Measurements from ENCODE around the gene PHF21B.

The PHF21B gene

DNA sequence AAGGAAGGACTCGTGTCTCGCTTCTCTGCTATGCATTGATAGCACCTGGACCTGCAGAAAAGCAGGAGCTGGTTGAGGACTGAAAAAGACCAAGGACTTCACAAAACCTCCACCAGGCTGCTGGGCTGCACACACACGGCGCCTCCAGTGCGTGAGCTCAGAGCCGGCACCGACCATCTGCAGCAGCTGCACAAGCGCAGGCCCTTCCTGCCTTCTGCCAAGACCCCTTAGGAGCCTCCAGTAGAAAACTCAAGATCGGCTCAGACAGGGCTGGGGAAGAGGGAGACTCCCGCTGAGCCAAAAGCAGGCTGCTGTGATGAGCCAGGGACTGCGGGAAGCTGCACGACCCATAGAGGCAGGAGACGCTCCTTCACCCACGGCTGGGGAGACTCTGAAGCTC, 70.9 kb downstream of the PHF21B start:
- no peak for DNase-seq (ENCODE audit: extremely low read depth in 1 of 2, low read depth in 1 of 2)

DNA sequence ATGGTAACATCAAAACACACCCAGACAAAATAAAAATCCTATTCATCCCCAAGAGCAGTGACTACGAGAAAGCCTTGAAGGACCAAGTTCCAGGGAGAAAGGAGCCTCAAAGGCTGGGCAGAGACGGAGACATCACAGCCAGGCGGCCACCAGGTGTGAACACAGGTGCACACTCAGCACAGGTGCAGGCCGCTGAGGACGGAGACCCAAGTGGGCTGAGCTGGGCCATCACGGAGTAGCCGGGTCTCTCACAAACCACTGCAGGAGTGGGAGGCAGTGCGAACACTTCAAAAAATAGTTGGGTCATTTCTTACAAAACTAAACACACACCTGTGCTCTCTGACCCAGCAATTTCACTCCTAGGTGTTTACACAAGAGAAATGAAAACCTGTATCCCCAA, 72.6 kb downstream of the PHF21B start:
- no peak for DNase-seq (ENCODE audit: extremely low read depth in 1 of 2, low read depth in 1 of 2)

DNA sequence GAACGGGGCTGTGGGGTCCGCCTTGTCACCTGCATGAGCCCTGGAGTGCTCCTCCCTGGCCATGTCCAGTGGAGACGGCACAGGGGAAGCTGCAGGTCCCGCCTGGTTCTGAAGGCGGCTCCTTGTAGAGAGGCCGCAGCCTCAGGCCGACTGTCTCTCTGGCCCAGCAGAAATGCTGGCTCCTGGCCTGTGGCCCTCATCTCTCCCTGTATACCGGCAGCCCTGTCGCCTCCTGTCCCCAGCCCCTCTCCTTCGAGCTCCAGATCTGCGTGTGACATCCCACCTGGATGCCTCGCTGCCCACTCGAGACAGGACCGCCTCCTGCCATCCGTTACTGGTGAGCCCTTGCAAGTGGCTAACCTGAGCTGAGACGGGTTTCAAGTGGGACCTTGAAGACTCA, 73.6 kb downstream of the PHF21B start:
- no peak for DNase-seq (ENCODE audit: extremely low read depth in 1 of 2, low read depth in 1 of 2)

DNA sequence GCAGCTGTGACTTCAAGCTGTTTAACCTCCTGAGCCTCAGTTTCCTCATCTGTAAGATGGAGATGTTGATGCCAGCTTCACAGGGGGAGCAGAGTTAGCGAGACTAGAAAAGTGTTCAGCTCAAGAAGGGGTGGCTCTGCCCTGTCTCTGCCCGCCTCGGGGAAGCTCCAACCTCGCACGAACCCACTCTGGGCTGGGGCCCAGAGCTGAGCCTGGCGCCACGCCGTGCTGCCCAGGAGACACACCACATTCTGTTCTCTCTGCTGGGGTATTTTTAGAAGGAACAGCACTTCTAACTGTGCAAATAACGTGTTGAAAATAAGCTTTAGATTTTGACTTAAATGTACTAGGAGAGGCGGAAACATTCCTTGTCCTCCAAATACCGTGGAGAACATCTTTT, 74.1 kb downstream of the PHF21B start:
- DNase-seq (ENCODE audit: extremely low read depth in 1 of 2, low read depth in 1 of 2) = no peak

DNA sequence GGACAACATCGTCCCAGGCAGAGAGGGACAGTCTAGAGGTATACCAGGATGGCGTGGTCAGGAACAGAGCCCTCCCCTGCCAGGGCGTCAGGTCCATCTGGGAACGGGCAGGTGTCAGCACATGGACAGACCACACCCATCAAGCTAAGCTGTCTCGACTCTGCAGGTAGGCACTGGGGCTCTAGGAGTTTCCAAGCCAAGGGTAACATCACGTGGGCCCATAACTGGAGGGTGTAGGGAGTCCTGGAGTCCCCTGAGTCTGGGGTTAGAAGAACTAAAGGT, 75.4 kb downstream of the PHF21B start:
- DNase-seq (ENCODE audit: extremely low read depth in 1 of 2, low read depth in 1 of 2) = no peak

DNA sequence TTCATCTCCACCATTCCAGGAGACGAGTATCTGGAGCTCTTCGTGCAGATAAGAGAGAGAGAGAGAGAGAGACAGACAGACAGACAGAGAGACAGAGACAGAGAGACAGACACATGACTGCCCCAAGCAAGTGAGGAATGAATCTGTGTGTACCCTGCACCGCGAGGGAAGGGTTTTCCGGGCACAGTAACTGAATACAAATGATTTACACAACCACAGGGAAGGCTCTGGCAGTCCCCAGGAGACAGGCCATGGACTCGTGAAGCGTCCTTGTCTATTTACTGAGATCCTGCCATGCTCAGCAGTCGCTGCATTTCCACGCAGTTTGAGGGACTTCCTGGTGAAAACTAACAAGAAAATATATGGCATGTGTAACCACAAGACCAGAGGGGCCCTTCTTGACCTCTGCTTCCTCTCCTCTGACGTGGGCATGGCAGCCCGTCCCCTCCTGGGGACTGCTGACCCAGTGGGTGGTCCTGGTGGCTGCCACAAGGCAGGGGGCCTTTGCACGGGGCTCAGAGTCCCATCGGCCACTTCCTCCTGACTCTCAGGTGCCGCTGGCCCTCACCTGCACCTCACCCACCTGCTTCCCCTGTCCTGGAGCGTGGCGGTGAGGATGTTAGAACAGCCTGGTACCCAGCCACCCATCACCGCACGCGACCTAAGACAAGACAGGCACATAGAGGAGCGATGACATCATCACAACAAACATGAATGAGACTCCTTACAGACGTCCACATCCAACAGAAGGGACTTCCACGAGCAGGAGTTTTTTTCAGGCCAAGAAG, 75.9 kb downstream of the PHF21B start:
- DNase-seq (ENCODE audit: extremely low read depth in 1 of 2, low read depth in 1 of 2) = no peak

DNA sequence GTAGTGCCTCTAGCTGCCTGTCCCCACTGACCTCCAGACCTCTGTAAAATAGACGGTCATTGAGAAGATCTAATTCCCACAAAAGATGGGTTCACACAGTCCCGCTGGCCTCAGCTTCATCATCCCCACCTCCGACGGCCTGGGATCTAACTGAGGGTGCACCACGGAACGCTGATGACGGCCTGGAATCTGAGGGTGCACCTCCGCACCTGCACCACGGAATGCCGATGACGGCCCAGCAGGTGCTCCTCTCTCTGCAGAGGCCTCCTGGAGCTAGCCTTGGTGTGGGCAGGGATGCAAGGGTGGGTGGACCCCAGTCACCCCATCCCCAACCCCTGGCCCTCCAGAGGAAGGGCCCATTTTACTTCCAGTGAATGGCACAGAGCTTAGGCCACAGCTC, 77.3 kb downstream of the PHF21B start:
- no peak for DNase-seq (ENCODE audit: extremely low read depth in 1 of 2, low read depth in 1 of 2)

DNA sequence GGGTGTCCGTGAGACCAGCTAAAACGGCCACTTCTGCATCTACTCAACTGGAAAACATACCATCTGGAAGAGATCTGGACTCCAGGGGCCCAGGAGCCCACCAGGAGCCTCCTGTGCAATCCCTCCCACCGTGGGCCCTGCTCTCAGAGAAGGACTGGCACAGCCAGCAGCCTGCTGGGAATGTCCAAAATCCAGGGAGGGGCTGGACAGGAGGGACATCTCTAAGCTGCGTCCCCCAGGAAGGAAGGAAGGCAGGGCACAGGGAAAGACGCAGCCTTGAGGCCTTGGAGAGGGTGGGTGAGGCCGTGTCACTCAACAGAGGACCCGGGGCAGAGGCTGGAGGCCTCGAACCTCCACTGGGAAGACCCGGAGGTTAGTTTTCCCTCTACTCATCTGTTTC, 78.0 kb downstream of the PHF21B start:
- DNase-seq (ENCODE audit: extremely low read depth in 1 of 2, low read depth in 1 of 2) = no peak

DNA sequence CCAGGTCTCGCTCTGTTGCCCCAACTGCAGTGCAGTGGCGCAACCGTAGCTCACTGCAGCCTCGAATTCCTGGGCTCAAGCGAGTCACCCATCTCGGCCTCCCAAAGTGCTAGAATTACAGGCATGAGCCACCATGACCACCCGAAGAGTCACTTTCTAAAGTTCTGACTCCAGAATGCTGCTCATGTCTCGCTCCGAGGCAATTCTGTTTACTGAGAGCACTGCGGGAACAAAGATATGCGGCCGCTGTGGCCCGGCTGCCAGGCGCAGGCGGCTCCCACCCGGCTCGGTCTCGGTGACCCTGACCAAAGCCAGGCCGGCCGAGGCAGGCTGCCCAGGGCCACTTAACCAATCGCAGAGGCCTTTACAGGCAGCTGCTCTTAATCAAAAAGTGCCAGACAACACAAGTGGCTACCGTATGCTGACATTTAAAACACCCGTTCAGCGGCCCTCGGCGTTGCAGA, 78.7 kb downstream of the PHF21B start:
- DNase-seq (ENCODE audit: extremely low read depth in 1 of 2, low read depth in 1 of 2) = no peak

DNA sequence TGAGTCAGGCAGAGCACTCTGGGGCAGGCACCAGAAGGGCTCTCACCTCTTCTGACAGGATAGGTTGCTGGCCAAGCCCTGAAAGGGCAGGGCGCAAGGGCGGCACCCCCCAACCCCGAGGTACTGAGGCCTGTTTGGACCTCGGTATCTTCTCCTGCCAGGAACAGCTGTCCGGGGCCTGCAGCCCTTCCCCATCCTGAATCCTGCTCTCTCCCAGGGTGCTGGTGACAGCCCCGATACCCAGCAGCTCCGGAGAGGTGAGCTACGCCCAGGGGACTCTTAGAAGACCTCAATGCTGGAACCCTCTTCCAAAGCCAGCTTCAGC, 79.1 kb downstream of the PHF21B start:
- no peak for DNase-seq (ENCODE audit: extremely low read depth in 1 of 2, low read depth in 1 of 2)

DNA sequence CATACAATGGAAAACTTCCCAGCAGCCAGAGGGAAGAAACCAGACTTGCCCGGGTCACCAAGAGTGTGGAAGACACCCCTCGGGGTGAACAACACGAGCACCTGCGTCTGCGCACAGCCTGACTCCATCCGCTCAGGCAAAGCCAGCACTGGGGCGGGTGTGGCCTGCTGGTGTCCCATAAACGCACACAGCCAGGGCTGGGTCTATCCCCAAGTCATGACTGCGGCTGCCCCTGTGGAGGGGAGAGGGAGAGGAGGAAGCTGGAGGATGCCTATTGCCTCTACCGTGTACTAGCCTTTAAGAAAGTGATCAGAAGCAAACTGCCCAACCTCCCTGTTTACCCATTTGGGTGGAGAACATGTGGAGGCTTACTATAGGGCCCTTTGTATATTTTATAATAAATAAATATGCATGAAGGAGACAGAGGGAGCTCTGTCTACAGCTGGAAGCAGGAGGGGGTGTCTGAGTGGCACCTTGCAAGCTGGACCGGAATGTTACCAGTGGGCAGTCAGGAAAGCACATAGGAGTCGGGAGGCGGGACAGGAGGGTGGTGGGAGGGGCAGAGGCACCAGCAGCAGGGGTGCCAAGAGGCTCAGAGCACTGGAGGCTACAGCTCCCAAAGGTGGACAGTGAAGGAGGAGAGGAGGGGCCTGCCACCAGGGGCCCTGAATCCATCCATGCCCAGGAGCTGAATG, 79.6 kb downstream of the PHF21B start:
- no peak for DNase-seq (ENCODE audit: extremely low read depth in 1 of 2, low read depth in 1 of 2)

DNA sequence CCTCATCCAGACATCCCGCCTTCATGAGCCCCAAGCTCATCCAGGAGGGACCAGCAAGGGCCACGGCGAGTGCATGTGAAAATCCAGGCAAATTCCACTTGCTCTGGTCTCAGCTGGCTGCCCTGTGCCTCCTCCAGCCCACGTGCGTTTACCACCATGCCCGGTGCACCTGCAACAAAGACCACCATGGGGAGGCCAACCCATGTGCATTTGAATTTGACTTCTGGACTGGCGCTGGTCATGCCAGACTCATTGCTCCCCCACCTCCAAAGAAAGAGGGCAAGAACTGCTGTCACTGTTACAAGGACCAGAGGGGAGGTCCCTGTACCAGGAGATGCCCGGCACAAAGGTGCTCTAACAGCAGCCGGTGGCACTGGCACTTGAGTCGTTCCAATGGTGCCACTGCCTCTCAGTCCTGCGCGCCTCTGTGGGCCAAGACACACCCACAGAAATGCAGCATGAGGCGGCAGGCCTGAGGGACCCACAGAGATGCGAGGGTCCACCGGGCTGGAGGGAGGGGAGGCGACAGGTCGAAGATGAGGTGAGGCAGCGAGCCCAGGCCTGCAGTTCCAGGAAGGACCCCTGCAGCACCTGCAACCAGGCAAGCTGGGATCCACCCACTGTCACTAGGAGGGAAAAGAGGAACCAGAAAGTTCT, 80.3 kb downstream of the PHF21B start:
- no peak for DNase-seq (ENCODE audit: extremely low read depth in 1 of 2, low read depth in 1 of 2)

DNA sequence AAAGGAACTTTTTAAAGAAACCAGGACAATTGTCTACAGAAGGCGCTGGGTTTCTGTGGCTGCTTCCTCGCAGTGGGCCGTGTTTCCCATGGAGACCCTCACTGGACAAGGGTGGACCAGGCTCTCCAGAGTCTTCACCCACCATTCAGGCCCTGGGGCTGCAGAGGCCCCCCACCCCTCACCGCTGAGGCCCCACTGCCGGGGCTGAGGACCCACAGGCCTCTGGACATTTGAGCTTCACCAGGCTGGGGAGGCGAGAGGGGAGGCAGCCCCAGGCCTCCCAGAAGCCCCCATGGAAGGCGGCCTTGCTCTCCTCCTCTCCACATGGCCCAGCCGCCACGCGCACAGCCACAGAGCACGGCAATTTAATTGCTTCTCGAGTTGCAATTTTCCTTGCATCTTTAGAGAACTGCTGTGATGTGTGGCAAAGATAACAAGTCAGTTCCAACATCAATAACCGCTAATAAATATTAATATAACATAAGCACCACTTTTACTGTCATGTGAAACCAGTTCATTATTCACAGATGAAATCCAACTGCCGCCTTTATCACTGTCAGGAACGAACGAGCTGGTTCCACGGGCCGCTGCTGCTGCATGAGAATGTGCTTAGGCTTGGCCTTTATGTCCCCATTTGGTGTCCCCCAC, 81.0 kb downstream of the PHF21B start:
- no peak for DNase-seq (ENCODE audit: extremely low read depth in 1 of 2, low read depth in 1 of 2)

DNA sequence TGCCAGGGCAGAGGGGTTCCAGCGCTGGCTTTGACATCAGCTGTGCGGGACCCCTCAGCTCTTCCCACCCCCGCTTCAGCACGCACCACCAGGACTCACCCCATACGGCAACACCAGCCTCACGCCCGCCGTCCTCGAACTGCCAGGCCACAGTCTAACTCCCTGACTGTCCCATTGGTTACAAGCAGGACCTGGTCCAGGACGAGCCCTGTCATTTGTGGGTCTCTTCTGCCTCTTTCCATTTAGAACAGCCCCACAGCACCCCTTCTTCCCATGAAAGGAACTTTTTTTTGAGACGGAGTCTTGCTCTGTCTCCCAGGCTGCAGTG, 81.7 kb downstream of the PHF21B start:
- no peak for DNase-seq (ENCODE audit: extremely low read depth in 1 of 2, low read depth in 1 of 2)

DNA sequence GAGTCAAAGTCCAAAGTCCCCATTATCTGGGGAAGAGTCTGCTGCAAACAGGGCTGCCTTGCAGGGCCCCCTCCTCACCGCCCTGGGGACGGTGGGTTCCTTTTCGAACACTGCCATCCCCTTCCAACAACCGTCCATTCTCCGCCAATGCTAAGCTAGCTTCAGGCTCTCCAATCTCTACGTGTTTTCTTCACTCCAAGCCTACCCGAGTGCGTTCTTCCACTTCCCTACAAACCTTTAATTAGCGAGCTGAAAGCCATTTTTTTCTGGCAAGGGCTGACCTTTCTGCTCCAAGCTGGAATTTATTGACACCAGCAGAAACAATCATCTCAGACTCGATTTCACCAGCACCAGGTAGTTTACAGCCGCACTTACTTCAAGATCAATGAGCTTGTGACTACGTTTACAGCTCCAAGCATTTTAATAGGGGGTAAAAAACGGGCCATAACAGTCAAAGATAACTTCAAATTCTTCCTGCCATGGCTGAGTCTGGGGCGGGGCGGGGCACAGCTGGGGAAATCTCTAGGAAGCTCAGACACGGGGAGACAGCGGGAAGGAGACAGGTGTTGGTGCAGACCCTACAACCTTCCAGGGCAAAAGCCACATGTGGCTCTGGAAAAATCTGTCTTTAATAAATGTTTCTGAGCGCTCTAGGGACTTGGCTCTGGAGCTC, 82.2 kb downstream of the PHF21B start:
- no peak for DNase-seq (ENCODE audit: extremely low read depth in 1 of 2, low read depth in 1 of 2)

DNA sequence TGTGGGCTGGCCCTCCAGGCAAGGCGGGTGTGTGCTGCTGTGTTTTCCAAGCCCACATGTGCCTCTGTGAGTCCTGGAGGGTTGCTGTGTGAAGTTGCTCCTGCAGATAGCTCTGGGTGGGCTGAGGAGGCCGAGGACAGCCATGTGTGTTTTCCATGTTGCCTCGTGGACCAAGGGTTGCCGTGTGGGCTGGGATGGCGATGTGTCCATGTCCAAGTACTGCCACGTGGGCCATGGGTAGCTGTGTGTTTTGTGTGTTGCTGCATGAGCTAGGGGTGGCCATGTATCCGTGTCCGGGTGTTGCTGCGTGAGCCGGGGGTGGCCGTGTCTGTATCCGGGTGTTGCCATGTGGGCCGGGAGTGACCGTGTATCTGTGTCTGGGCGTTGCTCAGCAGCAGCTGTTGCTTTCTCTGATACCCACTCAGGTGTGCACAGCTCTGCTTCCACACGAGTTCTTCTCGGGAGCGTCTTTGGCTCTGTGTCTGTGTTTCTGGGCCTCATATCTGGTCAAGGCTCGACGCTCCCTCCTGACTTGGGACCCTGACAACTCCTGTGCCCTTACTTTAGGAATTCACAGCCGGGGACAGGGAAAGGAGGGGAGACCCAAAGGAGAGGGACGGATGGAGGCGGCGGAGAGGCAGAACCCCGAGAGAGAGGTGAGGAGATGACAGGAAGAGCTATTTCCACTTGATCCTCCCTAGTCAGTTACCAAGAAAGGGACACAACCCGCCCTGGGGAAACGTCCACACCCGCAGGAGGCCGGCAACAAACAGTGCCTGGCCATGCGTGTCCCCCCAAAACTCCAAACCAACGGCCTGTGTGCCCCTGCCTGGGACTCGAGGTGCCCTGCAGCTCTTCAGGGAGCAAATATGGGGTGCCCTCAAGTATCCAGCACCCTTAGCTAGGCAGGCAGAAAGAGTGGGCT, 83.1 kb downstream of the PHF21B start:
- no peak for DNase-seq (ENCODE audit: extremely low read depth in 1 of 2, low read depth in 1 of 2)

DNA sequence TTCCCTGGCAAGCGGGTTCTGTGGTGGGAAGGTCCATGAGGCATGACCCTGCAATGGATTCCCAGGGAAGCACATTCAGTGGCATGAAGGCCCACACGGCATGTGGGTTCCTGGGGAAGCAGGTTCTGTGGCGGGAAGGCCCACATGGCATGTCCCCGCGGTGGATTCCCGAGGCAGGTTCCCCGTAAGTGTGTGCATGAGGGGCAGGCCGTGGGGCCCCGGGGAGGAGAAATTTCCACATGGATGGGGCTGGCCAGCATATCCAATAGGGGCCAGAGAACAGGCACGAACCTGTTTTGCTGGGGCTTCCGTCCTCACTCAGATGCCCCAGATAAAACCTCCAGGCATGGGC, 83.7 kb downstream of the PHF21B start:
- no peak for DNase-seq (ENCODE audit: extremely low read depth in 1 of 2, low read depth in 1 of 2)

DNA sequence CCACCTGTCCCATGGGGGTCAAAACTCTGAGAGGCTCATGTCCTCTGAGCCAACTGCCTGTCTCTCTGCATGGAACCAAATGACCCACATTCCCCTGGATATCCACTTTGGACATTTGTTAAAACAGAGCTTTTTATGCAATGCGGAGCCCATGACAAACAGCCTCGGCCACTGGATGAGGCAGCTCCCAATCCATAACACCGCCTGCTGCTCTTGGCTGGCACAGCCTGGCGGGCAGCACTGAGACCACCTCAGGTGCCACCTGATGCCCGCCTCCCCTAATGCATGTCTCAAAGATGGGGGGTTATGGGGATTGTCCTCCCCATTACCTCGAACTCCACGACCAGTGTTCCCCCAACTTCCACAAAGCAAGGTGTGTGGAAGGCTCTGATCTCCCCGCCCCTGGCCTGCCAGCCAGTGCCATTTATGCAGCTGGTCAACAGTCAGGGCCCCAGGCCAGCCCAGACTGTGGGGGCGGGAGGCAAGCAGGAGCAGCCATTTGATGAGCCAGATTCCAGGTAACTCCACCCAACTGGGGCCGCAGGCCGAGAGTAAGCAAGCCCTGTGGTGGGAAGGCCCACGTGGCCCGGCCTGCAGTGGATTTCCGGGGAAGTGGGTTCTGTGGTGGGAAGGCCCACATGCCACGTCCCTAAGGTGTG, 84.2 kb downstream of the PHF21B start:
- no peak for DNase-seq (ENCODE audit: extremely low read depth in 1 of 2, low read depth in 1 of 2)

DNA sequence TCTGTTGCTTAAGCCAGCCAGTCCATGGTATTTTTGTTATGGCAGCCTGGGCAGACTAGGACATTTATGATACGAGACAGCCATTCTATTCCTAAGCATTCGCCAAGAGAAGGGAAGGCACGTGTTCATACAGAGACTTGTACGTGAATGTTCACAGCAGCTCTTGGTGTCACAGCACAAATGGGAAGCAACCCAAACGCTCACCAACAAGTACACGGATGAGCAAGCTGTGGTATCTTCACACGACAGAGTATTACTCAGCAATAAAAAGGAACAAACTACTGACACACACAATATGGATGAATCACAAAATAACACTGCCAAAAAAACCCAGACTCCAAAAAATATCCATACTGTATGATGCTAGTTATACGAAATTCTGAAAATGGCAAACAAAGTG, 85.1 kb downstream of the PHF21B start:
- no peak for DNase-seq (ENCODE audit: extremely low read depth in 1 of 2, low read depth in 1 of 2)

DNA sequence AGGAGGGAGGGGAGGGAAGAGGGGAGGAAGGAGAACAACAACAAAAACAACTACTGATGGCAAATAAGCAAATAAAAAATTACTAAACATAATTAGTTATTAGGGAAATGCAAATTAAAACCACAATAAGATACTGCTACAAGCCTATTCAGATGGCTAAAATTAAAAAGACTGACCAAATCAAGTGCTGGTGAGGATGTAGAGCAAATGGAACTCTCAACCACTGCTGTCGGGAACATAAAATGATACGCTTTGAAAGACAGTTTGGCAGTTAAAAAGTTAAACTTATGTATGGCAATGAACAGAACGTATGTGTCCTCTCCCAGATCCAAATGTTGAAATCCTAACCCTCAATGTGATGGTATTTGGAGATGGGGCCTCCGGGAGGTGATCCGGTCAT, 85.7 kb downstream of the PHF21B start:
- no peak for DNase-seq (ENCODE audit: extremely low read depth in 1 of 2, low read depth in 1 of 2)

All from activated CD8-positive, alpha-beta memory T cell treated with anti-CD3 and anti-CD28 coated beads for 1 hour (primary cell).